Upper lobe of left lung (tissue), 4 donors: ENCODE results near the gene MAD1L1.

Experiments
- EP300 ChIP-seq, 4 donors: sonication (generic); formaldehyde crosslinking; IDR thresholded peaks; one replicate each; pipeline ENCODE4 v1.5.1; 2017; ENCODE audit warnings: antibody characterized with exemption in 4 of 4, control low read depth in 2 of 4
- POLR2A ChIP-seq, 4 donors: fragments of 450-650 bp; IDR thresholded peaks; one replicate each; pipeline ENCODE4 v1.5.1; 2016 to 2017; ENCODE audit warnings: antibody characterized with exemption in 4 of 4, mild to moderate bottlenecking in 2 of 4
- TF ChIP-seq, protein P1 (sequence below), 6 experiments: fragments of 450-650 bp in 4 of 6; fragments of 200-600 bp in 2 of 6; sonication (generic) in 2 of 6; IDR thresholded peaks; one replicate each; pipeline ENCODE4 v1.5.1; 2016 to 2019; ENCODE audit warnings: antibody characterized with exemption in 6 of 6

DNA sequence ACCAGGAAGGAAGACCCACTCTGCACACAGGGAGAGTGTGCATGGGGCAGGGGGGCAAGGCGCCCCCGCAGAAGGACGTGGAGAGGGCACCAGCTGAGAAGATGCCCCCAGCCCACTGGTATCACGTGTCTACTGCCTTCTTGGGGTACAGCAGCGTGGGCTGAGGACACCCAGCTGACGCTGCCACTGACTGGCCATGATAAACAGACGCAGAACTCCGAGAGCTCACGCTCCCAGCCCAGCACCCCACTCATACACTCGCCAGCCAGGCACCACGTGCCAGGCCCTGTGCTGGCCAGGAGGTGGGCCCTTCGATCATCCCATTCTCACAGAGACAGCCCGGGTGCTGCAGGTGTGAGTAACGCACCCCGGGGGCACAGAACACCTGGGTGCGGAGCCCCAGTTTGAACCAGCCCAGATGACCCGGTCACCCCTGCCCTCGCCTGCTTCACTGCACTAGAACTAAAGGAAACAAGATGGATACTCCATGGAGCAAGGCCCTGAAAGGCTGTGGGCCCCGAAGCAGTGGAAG lies 199.8 kb downstream of the MAD1L1 start:
- TF ChIP-seq, protein P1, sequence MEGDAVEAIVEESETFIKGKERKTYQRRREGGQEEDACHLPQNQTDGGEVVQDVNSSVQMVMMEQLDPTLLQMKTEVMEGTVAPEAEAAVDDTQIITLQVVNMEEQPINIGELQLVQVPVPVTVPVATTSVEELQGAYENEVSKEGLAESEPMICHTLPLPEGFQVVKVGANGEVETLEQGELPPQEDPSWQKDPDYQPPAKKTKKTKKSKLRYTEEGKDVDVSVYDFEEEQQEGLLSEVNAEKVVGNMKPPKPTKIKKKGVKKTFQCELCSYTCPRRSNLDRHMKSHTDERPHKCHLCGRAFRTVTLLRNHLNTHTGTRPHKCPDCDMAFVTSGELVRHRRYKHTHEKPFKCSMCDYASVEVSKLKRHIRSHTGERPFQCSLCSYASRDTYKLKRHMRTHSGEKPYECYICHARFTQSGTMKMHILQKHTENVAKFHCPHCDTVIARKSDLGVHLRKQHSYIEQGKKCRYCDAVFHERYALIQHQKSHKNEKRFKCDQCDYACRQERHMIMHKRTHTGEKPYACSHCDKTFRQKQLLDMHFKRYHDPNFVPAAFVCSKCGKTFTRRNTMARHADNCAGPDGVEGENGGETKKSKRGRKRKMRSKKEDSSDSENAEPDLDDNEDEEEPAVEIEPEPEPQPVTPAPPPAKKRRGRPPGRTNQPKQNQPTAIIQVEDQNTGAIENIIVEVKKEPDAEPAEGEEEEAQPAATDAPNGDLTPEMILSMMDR (IDR thresholded peaks at IDR 0.05) = no peak
- TF ChIP-seq EP300 (IDR thresholded peaks at IDR 0.05) = no peak
- no peak for TF ChIP-seq POLR2A (IDR thresholded peaks at IDR 0.05)
